ENCODE results near the gene ZNF579.

DNA sequence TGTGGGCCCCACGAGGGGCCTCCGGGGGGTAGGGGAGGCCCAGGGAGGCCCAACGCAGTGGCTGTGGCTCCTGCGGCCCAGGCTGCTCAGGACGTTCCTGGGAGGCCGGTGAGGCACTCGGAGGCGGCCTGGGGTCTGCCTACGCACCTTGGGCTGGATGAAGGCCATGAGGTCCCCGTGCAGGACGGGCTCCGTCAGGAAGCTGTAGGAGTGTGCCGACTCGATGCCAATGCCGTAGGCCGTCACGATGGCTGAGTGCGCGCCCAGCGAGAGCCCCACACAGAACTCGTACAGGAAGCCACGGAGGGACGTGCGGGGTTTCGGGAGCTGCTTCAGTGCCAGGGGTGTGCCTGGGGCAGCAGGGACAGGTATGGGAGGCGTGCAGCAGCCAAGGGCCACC is 49.7 kb downstream of the ZNF579 start:
- TF ChIP-seq CTCF (IDR thresholded peaks at IDR 0.05; ENCODE audit: poor library complexity, severe bottlenecking): no peak
- no peak for TF ChIP-seq REST (IDR thresholded peaks at IDR 0.05; ENCODE audit: borderline replicate concordance)
- TF ChIP-seq TAF1 (IDR thresholded peaks at IDR 0.05; ENCODE audit: low read depth): no peak
- no peak for TF ChIP-seq EZH2 (IDR thresholded peaks at IDR 0.05; ENCODE audit: borderline replicate concordance, insufficient read depth, low read length, poor library complexity, severe bottlenecking)

All from neural cell (in vitro differentiated cells).